Uterus (tissue), 4 donors: ENCODE measurements around the gene ANKRD26. TPM values are rescaled to one million over a fixed set of nuclear protein-coding genes. Genes with fewer than 3 reads are reported as not detected.

Source experiments
- DNase-seq, 2 donors: peaks; one replicate each; pipeline ENCODE4 v3.0.0-alpha.2; 2019 to 2020
- H3K27ac ChIP-seq, 2 donors: fragments of 200-600 bp; sonication (generic); 1 replicate in 1 of 2; 2 replicates in 1 of 2; pipeline ENCODE4 v1.5.1; 2016 to 2018
- H3K27me3 ChIP-seq, 2 donors: fragments of 200-600 bp; sonication (generic); one replicate each; pipeline ENCODE4 v1.5.1; 2018 to 2019; ENCODE audit warnings: control low read depth in 1 of 2
- H3K36me3 ChIP-seq, 2 donors: fragments of 200-600 bp; sonication (generic); one replicate each; pipeline ENCODE4 v1.5.1; 2019; ENCODE audit warnings: control low read depth in 1 of 2
- H3K4me1 ChIP-seq, 2 donors: fragments of 200-600 bp; sonication (generic); one replicate each; pipeline ENCODE4 v1.5.1; 2018 to 2019; ENCODE audit warnings: control low read depth in 1 of 2
- H3K4me3 ChIP-seq, 2 donors: fragments of 200-600 bp; sonication (generic); 1 replicate in 1 of 2; 2 replicates in 1 of 2; pipeline ENCODE4 v1.5.1; 2018 to 2019; ENCODE audit warnings: mild to moderate bottlenecking in 1 of 2
- H3K9me3 ChIP-seq, 2 donors: fragments of 200-600 bp; sonication (generic); one replicate each; pipeline ENCODE4 v1.5.1; 2019; ENCODE audit warnings: control low read depth in 1 of 2
- CTCF ChIP-seq, 4 experiments: fragments of 200-600 bp in 2 of 4; fragments of 450-650 bp in 2 of 4; sonication (generic) in 2 of 4; IDR thresholded peaks; one replicate each; pipeline ENCODE4 v1.5.1; 2016 to 2019; ENCODE audit warnings: antibody characterized with exemption in 4 of 4, mild to moderate bottlenecking in 2 of 4, moderate library complexity in 1 of 4
- POLR2A ChIP-seq, 2 donors: fragments of 450-650 bp; IDR thresholded peaks; one replicate each; pipeline ENCODE4 v1.6.1; 2016; ENCODE audit warnings: antibody characterized with exemption in 2 of 2, mild to moderate bottlenecking in 1 of 2, moderate library complexity in 1 of 2
- intact Hi-C: fragments of 100-400 bp; cut with DNase I; formaldehyde crosslinking; loops from one replicate; pipeline ENCODE4 v1.15.1; 2023; ENCODE audit warnings: low total_unique reads
- total RNA-seq, 4 donors: library from RNA; depleted of rRNA in 3 of 4; stranded (reverse); fragments of >200 nt in 3 of 4; gene quantifications; one replicate each; pipeline versions ENCODE4 v1.1.0 to v1.2.4, GENCODE V29; 2014 to 2023
- donor health status: DM: yes; HTN: yes; CAD: no.

ANKRD26 gene
- total RNA-seq, 4 donors from 2014 or later: 1.2 to 26.1 (median 10.4) TPM

GRCh38 chr10:27022048-27022447 lies 78.2 kb downstream of the ANKRD26 start:
- Histone ChIP-seq H3K9me3 (no peaks in the 10 kb centered on the region), H3K4me1 (no peaks in the 10 kb centered on the region), H3K27ac (no peak overlapping the region), H3K36me3 (no peaks in the 10 kb centered on the region), H3K27me3 (no peaks in the 10 kb centered on the region), H3K4me3 (no peak overlapping the region)
- intact Hi-C loops: no loop called here
- DNase-seq: no peak
- TF ChIP-seq POLR2A (IDR thresholded peaks at IDR 0.05): no peak
- TF ChIP-seq CTCF (IDR thresholded peaks at IDR 0.05): no peak

- Histone ChIP-seq H3K4me3 (no peak overlapping the region), H3K9me3 (no peaks in the 10 kb centered on the region), H3K27me3 (no peaks in the 10 kb centered on the region), H3K36me3 (no peaks in the 10 kb centered on the region), H3K27ac (no peak overlapping the region), H3K4me1 (no peaks in the 10 kb centered on the region)
- no peak for TF ChIP-seq POLR2A (IDR thresholded peaks at IDR 0.05)
- no peak for DNase-seq
- intact Hi-C loops: no loop called here
These were observed 80.1 kb downstream of the ANKRD26 start for GRCh38 chr10:27020243-27020642.

- Histone ChIP-seq H3K9me3 (no peaks in the 10 kb centered on the region), H3K27me3 (no peaks in the 10 kb centered on the region), H3K4me1 (no peaks in the 10 kb centered on the region), H3K27ac (no peak overlapping the region), H3K36me3 (no peaks in the 10 kb centered on the region), H3K4me3 (no peak overlapping the region)
- DNase-seq: no peak
- no peak for TF ChIP-seq CTCF (IDR thresholded peaks at IDR 0.05)
- no peak for TF ChIP-seq POLR2A (IDR thresholded peaks at IDR 0.05)
- intact Hi-C loops: no loop called here
These were observed 80.5 kb downstream of the ANKRD26 start for GRCh38 chr10:27019827-27020226.

GRCh38 chr10:26997610-26998009 lies 102.7 kb downstream of the ANKRD26 start:
- no peaks in the 10 kb centered on the region for H3K4me1 ChIP-seq
- no peaks in the 10 kb centered on the region for H3K27me3 ChIP-seq
- H3K9me3 ChIP-seq: no peaks in the 10 kb centered on the region
- H3K36me3 ChIP-seq: no peaks in the 10 kb centered on the region
- TF ChIP-seq POLR2A (IDR thresholded peaks at IDR 0.05): no peak
- no peak for TF ChIP-seq CTCF (IDR thresholded peaks at IDR 0.05)
- DNase-seq: no peak
- H3K27ac ChIP-seq: no peak overlapping the region
- no peak overlapping the region for H3K4me3 ChIP-seq
- intact Hi-C loops: no loop called here

GRCh38 chr10:26994743-26995142 lies 105.6 kb downstream of the ANKRD26 start:
- no peaks in the 10 kb centered on the region for H3K36me3 ChIP-seq
- H3K4me1 ChIP-seq: no peaks in the 10 kb centered on the region
- no peaks in the 10 kb centered on the region for H3K27me3 ChIP-seq
- H3K4me3 ChIP-seq: no peak overlapping the region
- H3K27ac ChIP-seq: no peak overlapping the region
- no peak for DNase-seq
- no peak for TF ChIP-seq POLR2A (IDR thresholded peaks at IDR 0.05)
- TF ChIP-seq CTCF (IDR thresholded peaks at IDR 0.05): no peak
- no peaks in the 10 kb centered on the region for H3K9me3 ChIP-seq
- intact Hi-C loops: no loop called here

- no peak overlapping the region for H3K4me3 ChIP-seq
- TF ChIP-seq CTCF (IDR thresholded peaks at IDR 0.05) (no peak), POLR2A (IDR thresholded peaks at IDR 0.05) (no peak)
- DNase-seq: no peak
- H3K9me3 ChIP-seq: no peaks in the 10 kb centered on the region
- H3K27ac ChIP-seq: no peak overlapping the region
- intact Hi-C loops: no loop called here
- no peaks in the 10 kb centered on the region for H3K27me3 ChIP-seq
- no peaks in the 10 kb centered on the region for H3K36me3 ChIP-seq
- no peaks in the 10 kb centered on the region for H3K4me1 ChIP-seq
These were observed 112.4 kb downstream of the ANKRD26 start for GRCh38 chr10:26987851-26988250.
